AG09319 (cell line): Measurements from ENCODE around the gene AP4M1.

Experiments
- DNase-seq: peaks from one replicate; pipeline ENCODE4 v3.0.0-alpha.2; 2010; ENCODE audit warnings: low read depth; ENCODE audit errors: extremely low read depth
- TF ChIP-seq, protein P1 (sequence below): IDR thresholded peaks from 2 replicates; pipeline ENCODE4 v1.5.1; 2011; ENCODE audit warnings: low read depth, mild to moderate bottlenecking, inconsistent platforms, low read length, moderate library complexity

The AP4M1 gene

DNA sequence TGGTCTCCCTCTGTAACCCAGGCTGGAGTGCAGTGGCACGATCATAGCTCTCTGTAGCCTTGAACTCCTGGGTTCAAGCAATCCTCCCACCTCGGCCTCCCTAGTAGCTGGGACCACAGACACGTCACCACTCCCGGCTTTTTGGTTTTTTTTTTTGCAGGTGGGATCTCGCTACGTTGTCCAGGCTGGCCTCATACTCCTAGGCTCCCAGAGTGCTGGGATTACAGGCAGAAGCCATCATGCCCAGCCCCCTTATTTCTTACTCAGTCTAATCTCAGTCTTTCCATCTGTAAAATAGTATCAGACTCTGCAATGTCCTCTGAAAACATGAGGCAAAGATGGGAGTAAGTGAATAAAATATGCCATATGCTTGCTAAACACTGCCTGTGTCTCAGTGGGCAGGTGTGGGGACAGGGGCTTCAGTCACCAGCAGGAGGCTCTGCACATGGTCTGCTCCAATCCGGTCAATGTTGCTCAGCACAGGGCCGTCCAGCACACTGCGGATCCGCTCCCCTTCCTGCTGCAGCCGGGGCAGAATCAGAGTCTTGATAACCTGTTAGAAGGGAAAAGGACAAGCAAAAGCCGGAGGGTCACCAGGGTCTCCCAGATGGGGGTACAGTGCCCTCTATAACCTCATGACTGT lies 8.2 kb downstream of the AP4M1 start:
- TF ChIP-seq, protein P1, sequence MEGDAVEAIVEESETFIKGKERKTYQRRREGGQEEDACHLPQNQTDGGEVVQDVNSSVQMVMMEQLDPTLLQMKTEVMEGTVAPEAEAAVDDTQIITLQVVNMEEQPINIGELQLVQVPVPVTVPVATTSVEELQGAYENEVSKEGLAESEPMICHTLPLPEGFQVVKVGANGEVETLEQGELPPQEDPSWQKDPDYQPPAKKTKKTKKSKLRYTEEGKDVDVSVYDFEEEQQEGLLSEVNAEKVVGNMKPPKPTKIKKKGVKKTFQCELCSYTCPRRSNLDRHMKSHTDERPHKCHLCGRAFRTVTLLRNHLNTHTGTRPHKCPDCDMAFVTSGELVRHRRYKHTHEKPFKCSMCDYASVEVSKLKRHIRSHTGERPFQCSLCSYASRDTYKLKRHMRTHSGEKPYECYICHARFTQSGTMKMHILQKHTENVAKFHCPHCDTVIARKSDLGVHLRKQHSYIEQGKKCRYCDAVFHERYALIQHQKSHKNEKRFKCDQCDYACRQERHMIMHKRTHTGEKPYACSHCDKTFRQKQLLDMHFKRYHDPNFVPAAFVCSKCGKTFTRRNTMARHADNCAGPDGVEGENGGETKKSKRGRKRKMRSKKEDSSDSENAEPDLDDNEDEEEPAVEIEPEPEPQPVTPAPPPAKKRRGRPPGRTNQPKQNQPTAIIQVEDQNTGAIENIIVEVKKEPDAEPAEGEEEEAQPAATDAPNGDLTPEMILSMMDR: no peak
- no peak for DNase-seq

DNA sequence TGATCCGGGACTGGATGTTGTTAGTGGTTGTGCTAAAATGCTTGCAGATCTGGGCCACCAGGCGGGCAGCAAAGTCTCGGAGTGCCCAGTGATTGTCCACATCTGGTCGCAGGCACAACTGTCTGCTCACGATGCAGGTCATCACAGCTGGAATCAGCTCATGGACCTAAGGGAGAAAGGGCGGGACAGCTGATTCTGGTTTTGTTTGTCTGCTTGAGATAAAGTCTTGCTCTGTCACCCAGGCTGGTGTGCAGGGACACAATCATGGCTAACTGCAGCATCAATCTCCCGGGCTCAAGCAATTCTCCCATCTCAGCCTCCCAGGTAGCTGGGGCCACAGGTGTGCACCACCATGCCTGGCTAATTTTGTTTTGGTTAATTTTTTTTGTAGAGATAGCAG lies 9.7 kb downstream of the AP4M1 start:
- TF ChIP-seq, protein P1: no peak
- no peak for DNase-seq

DNA sequence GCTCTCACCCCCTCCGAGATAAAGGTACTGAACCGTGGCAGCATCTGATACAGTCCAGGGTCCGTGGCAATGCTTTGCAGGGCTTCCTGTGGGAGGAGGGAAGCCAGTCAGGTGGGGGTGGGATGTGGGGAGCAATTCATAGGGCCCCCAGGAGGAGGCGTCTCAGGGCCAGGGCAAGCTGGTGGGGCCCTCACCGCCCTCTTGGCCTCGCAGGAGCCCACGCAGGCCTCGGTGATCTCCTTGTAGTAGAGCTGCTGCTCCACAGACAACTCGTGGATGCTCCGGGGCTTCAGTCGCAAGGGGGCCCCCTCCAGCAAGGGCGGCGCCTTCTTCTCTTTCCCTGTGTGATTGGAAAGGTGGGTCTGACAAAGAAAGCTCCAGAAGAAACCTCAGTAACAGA lies 10.5 kb downstream of the AP4M1 start:
- TF ChIP-seq, protein P1: no peak
- no peak for DNase-seq

GRCh38 chr7:100115026-100115425 lies 13.6 kb downstream of the AP4M1 start:
- no peak for DNase-seq
- TF ChIP-seq, protein P1: no peak

GRCh38 chr7:100118388-100119071 lies 17.1 kb downstream of the AP4M1 start:
- no peak for DNase-seq
- TF ChIP-seq, protein P1: no peak

DNA sequence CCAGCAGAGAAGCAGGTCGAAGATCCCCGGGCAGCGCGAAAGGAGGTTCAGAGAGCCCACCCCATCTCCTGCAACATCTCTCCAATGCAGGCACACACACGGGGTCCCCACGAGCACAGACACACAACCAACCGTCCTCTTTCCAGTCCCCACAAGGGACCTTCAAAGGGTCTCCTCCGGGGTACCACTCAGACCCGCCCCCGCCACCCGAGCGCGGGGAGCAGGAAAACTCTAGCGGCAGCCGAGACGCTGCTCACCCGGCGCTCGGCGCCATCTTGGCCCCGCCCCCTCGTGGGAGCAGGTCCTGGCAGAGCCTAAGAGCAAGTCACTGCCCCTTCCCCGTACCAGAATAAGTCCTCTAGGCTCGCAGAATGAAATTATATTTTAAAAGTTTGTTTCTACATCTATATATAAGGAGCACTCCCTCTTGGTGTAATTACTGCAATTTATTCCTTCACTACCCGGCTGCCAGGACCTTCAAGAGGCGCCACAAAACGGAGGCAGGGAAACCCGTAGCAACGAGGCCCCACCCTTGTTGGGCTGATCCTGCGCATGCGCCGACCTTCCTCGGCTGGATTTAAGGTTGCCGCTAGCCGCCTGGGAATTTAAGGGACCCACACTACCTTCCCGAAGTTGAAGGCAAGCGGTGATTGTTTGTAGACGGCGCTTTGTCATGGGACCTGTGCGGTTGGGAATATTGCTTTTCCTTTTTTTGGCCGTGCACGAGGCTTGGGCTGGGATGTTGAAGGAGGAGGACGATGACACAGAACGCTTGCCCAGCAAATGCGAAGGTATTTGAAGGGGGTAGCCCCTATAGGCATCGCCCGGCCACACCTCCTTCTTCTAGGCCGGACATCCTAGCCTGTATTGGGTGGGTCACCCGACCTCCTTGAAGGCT lies 17.9 kb downstream of the AP4M1 start, which contains the start of the genes CNPY4 and TAF6:
TSS of gene CNPY4 (plus strand) at position 563 of the 898 bp plus-strand sequence. CDS start at position 674, 111 bp downstream.
TSS of gene TAF6 (minus strand) at position 287 of the 898 bp plus-strand sequence. CDS start 5,149 bp downstream, outside the sequence.
- TF ChIP-seq, protein P1: no peak

More for the DNA sequence above, 17.9 kb downstream of the AP4M1 start, which contains the start of the genes CNPY4 and TAF6:
- DNase-seq: peak; percentile 90
